HG02973 (cell line): ENCODE data around the gene COL1A1.

Source experiments
- ATAC-seq: cut with Tn5 transposase; IDR thresholded peaks from one replicate; pipeline ENCODE4 v1.9.1; 2021; ENCODE audit warnings: moderate library complexity; ENCODE audit not compliant: unreplicated experiment

Gene COL1A1

DNA sequence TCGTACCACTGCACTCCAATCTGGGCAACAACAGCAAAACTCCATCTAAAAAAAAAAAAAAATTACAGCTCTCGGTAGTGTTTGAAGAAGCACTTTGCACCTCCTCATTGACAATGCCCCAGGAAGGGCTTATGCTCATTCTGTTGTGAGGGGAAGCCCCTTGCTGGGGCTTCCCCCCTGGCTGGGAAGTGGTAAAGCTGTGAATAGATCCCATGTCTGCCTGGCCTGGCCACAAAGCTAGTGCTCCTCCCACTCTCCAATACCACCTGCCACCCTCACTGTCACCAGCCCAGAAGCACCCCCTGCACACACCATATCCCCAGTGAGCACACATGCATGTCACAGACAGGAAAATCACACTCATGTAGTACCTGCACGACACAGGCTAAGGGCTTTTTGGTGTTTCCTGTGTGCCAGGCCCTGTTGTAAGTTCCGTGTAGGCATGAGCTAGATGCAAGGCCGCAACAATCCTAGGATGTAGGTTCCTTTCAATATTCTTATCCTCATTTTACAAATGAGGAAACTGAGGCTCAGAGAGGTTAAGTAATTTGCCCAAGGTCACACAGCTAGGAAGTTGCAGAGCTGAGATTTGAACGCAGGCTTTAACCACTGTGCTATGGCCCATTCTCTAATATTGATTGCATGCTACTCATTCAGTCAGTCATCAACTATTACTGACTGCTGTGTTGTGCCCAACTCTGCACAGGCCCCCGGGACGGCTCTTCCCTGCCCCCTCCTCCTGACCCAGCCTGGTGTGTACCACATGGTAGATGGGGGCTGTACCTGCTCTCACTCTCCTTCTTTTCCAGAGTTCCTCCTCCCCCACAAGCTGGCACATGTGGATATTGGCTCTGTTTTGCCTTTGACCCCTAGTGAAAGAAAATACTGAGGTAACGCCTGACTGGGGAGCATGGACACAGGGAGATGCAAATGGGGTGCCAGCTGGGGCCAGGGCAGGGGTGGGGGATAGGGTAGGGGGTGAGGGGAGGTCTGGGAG, 11.9 kb upstream of the COL1A1 start:
- peak; percentile 77 for ATAC-seq

DNA sequence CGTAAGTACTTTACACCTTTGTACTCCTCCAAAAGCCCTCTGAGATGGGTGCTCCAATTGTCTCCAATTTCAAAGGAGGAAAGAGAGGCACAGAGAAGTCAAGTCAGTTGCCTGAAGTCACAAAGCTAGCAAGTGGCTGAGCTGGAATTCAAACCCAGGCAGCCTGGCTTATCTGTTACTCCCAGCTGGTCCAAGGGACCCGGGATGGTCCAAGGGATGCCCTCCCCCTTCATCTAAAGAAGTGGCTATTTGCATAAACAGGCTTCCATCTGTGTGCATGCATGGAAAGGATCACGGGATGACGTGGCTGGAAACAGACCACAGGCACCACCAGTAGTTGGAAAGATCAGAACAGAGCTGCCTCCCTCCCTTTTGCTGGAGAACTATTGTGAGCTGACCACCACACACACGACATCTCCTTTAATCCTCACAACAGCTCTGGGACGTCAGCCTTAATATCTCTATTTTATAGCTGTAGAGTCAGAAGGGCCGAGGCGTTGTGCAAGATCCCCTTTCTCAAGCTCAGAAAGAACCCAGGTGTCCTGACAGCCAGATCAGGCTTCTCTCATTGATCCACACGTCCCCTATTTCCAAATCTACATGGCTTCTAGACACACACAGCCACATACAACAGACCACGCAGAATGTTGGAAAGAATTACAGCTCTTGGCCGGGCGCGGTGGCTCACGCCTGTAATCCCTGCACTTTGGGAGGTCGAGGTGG, 10.9 kb upstream of the COL1A1 start:
- ATAC-seq = no peak

DNA sequence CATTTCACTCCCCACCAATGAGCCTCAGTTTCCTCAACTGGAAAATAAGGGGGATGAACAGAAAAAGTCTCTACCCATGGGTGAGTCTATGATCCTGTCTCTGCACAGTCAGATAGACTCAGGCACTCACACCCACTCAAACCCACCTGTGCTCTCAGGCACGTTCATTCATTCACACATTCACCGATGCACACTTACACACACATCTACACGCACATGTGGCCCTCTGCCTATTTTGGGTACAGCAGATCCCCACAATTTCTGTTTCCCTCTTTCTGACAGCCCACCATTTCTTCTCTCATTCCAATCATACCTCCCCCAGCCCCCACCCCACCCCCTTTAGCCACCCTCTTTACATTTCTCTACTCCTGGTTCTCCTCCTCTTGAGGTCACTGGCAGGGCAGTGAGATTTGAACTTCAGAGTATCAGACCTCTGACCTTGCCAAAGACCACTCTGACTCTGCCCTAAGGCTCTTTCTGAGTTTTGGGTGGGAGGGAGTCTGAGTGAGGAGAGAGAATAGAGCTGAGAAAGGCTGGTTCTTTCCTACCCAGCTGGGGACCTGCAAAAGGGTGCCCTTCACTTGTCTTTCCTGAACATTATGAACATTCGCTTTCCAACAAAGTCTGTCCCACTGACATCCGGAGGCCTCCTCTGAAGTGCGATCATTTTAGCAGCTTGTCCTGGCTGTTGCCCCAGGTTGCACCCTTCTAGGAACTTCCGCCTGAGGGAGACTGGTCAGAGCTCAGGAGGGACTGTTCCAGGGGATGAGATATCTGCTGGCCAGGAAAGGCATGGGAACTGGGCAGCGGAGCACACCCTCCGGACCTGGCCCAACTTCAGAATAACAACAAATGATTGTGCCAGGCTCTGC, 10.1 kb upstream of the COL1A1 start:
- no peak for ATAC-seq

DNA sequence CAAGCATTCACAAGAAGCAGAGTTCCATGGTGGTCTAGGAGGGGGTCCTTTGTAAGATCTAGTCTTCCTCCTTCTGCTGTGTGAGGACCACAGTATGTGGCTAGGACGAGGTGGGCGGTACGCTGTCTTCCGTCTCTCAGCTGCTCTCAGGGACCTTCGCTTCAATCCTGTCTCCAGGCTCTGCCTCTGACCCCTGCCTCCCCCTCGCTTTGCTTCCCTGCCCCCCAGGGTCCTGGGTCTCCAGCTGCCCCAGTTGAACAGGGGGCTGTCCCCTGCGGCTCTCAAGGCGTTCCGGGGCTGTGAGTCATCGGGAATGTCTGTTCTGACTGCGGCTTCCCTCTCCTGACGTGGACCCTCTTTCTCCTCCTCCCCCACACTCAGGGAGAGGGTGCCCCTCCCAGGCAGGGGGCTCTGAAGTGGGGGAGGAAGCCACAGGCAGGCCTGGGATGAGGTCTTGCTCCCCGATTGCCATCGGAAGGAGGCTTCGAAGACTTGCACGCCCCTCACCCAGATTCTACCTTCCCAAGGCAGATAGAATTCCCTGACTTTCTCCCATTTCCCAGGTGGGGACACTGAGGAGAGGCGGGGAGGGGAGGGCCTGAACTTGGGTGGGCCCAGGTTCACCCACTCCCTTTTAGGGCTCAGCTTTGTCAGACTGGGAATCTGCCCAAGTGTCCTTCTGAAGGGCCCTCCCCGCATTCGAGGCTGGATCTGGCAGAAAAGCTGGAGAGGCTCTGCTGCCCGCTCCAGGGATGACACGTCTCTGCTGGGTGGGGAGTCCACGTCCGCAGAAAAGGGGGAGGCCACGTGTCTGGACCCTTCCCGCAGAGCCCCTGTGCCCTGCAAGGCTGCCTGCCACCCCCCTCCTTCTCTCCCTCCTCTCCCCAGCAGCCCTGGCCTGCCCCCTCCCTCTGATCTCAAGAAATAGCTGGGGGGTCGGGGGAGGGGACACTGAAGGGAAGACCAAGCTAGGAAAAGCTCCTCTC, 9.1 kb upstream of the COL1A1 start:
- no peak for ATAC-seq

DNA sequence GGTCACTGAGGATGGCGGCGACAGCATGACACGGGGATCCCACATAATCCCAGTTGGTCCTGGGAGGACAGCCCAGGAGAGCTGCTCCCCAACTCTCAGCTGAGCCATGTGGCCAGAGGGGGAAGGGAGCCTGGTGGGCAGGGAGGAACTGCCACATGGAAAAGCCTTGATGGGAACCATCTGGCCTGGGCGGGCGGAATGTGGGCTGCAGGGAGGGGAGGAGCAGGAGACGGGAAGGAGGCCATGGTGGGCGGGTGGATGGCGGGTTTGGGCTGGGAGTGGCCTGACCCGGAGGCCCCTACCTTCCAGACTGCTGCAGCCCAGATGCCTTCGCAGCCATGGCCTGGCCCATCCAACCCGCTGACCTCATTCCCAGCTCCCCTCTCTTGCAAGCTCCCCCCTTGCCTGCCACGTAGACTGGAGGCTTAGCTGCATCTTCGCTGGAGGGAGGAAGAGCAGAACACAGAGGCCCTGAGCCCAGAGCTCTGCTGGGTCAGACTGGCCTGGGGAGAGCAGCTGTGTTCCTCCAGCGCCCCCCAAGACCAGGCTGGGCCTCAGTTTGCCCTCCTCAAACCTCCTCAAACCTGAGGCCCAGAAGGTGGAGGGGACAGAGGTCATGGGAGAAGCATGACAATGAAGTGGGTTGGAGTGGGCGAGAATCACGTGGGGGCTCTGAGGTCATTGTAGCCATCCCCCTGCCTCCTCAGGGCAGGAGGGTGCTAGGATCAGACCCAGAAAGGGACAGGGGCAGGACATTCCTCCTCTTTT, 8.2 kb upstream of the COL1A1 start:
- ATAC-seq = no peak

DNA sequence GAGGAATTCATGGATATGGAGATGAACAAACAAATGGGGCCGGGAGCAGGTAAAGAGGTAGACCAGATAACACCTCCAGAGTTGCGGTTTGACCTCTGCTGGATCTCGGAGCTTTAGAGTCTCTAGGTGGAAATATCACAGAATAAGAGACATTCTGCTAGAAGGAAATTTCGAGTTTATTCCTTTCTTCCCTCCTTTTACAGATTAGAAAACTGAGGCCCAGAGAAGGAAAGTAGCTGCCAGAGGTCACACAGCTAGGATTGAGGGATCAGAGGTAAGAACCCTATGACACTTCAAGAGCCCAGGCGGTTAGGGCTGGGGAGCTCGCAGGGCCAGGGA, 7.7 kb upstream of the COL1A1 start:
- no peak for ATAC-seq

DNA sequence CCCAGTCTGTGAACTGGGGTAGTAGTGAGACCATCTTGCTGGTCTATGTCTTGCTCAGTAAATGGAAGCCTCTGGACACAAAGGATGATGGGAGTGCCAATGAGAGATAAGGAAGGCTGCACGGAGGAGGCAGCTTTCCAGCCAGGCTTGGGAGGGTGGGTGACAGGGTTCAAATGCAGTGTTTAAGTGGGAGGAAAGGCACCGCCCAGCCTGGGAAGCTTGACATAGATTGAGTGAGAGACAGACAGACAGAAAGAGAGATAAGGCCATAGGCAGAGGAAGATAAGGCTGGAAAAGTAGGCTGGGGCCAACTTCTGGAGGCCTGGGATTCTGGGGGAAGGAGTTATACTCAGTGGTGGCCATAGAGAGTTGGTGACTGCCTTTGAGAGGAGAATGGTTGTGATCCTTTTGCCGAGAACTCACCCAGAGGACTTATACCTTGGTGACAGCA, 7.2 kb upstream of the COL1A1 start:
- no peak for ATAC-seq

DNA sequence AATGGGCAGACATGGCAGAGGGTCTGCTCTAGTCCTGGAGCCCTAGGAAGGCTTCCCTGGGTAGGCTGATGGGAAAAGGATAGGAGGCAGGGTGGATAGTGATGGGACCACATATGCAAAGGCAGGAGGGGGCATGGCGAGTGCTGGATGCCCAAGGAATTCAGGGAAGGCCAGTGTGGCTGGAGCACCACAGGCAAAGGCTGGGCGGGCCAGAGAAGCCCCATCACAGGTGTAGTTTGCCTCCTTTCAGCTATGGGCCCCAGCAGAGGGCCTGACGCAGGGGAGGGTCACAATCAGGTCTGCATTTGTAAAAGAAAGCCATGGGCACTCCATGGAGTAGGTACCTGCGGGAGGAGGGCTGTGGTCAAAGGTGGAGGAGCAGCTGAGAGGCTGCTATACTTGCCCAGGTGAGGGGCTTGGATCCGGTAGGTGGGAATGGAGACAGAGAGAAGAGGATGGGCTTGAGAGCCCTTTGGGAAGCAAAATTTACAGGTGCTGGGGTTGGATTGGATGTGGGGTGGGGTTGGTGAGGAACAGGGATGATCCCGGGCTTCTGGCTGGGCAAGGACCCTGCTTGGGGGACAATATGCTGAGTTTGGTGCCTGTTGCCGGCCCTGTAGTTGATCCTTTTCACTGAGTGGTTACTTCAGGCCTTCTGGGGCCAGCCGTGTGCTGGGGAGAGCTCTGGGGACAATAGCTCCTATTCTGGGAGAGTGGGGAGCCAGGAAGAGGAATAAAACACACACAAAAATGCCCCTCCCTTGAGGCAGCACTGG, 6.5 kb upstream of the COL1A1 start:
- no peak for ATAC-seq

DNA sequence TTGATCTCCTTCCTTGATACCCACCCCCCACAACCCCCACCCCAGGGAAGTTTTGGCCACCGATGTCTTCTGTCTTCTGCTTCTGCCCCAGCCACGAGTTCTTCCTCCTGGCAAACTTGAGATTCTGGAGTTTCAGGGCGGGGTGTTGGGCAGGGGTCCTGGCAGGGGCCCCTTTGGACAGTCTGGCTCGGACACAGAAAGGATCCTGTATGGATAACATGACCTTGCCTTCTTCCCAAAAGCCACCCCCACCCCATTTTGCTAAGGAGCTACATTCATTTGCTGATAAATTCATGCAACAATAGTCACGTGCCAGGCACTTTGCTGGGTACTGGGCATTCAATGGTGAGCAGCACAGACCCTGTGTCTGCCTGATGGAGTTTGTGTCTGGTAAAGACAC, 5.9 kb upstream of the COL1A1 start:
- ATAC-seq = no peak

DNA sequence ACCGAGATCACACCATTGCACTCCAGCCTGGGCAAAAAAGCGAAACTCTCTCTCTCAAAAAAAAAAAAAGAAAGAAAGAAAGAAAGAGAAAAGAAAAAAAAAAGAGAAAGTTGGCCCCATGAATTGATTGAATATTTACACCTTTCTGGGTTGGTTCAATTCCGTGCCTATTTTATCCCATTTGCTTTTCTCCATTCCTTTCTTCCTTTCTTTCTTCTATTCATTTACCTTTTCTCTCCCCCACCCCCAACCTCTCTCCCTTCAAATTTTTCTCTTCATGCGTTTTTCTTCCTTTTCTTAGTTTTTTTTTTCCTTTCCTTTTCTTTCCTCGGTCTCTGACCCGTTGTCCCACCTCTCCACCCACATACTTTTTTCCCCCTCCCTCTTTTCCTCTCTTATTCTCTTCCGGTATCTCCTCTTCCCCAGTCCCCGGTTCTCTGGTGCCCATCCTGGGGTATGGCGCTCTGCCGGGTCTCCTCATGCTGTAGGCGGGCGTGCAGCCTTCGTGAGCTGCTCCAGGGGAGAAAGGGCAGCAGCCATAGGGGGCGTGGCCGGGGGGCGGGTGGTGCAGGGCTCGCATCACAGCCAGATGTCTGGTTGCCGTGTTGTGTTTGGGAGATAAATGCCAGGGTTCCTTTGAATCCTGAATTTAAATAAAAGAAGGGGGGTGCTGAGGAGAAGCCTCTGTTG, 5.3 kb upstream of the COL1A1 start:
- no peak for ATAC-seq

DNA sequence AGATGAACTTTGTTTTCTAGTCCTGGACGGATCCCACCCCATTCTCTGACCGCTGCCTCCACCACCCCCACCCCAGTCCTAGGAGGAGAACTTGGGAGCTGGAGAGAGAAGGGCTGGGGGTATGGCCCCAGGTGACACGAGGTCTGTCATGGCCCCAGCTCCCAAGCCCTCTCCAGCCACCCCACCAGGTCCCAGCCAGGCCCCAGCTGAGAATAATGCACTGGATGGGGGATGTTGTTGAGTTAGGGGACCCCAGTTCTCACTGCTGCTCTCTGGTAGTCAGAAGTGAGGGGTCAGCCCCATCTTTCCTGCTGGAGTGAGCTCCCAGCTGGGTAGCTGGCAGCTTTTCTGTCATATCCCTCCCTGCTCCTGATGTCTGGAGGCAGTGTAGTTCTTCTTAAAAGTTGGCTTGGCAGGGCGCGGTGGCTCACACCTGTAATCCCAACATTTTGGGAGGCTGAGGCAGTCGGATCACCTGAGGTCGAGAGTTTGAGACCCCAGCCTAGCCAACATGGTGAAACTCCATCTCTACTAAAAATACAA, 4.6 kb upstream of the COL1A1 start:
- ATAC-seq = no peak

DNA sequence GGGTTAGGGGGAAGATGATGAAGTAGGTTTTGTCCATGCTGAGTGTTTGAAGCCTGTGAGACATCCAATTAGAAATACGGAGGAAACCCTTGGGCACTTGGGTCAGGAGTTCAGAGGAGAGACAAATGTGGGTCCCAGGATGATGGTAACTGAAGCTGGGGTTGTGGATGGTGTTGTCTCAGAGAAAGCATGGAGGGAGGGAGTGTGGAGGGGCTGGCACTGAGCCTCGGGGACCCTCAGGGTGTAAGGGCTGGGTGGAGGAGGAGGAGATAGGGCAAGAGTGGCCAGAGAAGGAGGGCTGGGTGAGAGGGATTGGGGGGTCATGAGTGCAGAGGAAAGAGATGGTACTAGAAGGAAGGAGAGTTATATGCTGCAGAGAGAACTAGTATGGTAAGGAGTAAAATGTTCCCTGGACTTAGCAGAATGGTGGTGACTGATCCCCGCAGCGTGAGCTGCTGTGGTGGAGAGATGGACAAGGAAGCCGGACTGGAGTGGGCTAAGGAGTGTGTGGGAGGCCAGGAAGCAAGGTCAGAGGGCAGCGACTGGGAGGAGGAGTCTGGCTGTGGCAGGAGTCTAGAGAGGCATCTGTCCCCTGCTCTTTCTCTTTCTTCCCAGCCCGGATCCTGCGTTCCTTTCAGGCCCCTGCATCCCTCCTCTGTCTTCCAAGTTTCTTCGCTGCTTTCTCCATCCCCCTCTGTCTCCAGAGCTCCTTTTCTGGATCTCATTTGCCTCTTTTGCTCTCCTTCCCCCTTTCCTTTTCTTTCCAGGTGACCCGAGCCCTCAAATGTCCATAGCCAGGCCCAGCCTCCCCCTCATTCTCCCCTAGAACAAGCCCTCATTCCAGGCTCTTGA, 3.9 kb upstream of the COL1A1 start:
- ATAC-seq = no peak

DNA sequence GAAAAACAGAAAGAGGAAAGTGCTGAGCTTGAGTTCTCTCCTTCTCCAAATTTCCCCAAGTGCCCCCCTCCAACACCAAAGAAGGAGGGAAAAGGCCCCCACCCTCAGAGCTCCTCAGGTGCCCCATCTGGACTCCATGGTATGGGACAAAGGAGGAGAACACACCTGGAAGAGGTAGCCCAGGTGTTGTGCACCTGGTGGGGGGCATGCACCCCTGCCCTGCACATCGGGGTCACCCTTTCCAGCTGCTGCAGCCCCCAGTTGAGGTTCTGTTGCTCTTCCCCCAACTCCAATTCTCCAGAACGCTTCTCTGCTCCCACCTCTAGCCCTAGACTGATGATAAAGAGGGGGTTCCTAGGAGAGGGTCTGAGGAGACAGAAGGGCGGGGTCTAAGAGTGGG, 3.0 kb upstream of the COL1A1 start:
- no peak for ATAC-seq

DNA sequence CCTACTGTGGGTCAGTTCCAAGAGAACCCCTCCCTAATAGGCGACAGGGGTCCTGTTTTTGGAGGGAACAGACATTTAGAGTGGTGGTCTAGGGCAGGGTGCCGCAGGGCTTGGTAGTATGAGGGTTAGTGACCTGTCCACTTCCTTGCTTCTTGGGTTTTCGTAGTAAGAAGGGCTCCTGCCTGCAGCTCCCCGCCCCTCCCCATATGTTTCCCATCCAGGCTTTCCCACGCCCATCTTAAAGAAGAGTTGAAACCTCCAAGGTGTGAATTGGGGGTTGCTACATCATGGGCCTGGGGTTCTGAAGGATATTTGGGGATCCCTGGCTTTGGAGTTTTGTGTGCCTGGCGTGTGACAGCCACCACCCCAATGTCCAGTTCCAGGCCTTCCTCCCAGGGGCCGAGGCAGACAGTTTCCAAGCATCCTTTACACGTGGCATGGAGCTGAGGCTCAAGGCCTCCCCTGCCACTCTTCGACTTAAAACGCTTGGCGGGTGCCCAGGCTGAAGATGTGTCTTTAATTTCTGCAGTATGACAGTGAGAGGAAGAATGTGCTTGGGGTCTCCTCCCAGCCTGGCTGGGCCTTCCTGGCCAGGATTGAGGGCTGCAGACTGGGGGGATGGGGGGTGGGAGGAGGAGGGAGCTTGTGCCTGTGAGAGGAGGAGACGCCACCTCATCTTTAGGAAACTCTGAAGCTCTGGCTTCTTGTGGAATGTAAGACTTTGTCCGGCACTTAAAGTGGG, 2.3 kb upstream of the COL1A1 start:
- no peak for ATAC-seq

DNA sequence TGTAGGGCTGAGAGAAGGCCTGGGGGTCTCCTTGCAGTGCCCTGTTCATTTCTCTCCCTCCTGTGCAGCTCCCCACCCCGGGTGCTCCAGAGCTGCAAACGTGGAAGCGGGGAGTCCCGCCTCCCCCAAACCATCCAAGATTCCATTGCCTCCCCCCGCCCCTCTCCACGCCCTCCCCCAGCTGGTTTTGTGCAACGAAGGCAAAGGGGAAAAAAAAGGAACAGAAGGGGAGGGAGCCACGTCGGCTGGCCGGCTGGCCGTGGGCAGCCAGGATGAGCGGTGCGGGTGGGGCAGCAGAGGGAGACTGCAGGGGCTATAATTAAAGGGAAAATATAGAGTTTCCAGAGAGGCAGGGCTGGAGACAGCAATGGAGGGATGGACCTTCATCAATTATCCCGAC, 1.7 kb upstream of the COL1A1 start:
- ATAC-seq = no peak
